Fibroblast of lung (primary cell): Measurements from ENCODE around the gene DPP4. TPM values are rescaled to one million over a fixed set of nuclear protein-coding genes. Genes with fewer than 3 reads are reported as not detected.
A peak's percentile ranks its signal among the peaks of the same experiment; 100 is the strongest.

Source experiments
- DNase-seq, 2 donors: peaks; one replicate each; pipeline versions ENCODE4 v3.0.0 to v3.0.0-alpha.2; 2010; ENCODE audit warnings: low read depth in 2 of 2
- H2AFZ ChIP-seq: 2 replicates; pipeline ENCODE4 v1.5.1; 2012; ENCODE audit warnings: low read length, control low read depth, inconsistent platforms
- H3K27ac ChIP-seq: 2 replicates; pipeline ENCODE4 v1.5.1; 2011; ENCODE audit warnings: low read length, control low read depth; ENCODE audit not compliant: insufficient read depth
- H3K27me3 ChIP-seq: 2 replicates; pipeline ENCODE4 v1.5.1; 2011; ENCODE audit warnings: mild to moderate bottlenecking, low read length; ENCODE audit not compliant: control insufficient read depth, insufficient read depth
- H3K36me3 ChIP-seq: 2 replicates; pipeline ENCODE4 v1.5.1; 2011; ENCODE audit warnings: low read length; ENCODE audit not compliant: control insufficient read depth, insufficient read depth
- H3K4me1 ChIP-seq: 2 replicates; pipeline ENCODE4 v1.5.1; 2011; ENCODE audit warnings: low read length; ENCODE audit not compliant: control insufficient read depth, insufficient read depth; ENCODE audit errors: extremely low read depth
- H3K4me2 ChIP-seq: 2 replicates; pipeline ENCODE4 v1.5.1; 2011; ENCODE audit warnings: low read length, control low read depth; ENCODE audit not compliant: insufficient read depth; ENCODE audit errors: extremely low read depth
- H3K4me3 ChIP-seq, 4 experiments: fragments of 200-600 bp in 1 of 4; sonication (generic) in 1 of 4; replicated peaks in 1 of 4; 2 replicates each; pipeline ENCODE4 v1.5.1; 2011 to 2016; ENCODE audit warnings: low read length in 4 of 4, low read depth in 3 of 4, mild to moderate bottlenecking in 3 of 4, control low read depth in 2 of 4, inconsistent platforms in 1 of 4, mixed read lengths in 1 of 4; ENCODE audit not compliant: insufficient read depth in 1 of 4; ENCODE audit errors: control extremely low read depth in 1 of 4
- H3K79me2 ChIP-seq: 2 replicates; pipeline ENCODE4 v1.5.1; 2012; ENCODE audit warnings: mild to moderate bottlenecking, low read length, inconsistent platforms; ENCODE audit not compliant: control insufficient read depth, insufficient read depth
- H3K9ac ChIP-seq: 2 replicates; pipeline ENCODE4 v1.5.1; 2011; ENCODE audit warnings: mild to moderate bottlenecking, low read length, control low read depth; ENCODE audit not compliant: insufficient read depth
- H3K9me3 ChIP-seq: 2 replicates; pipeline ENCODE4 v1.5.1; 2012; ENCODE audit warnings: low read depth, low read length; ENCODE audit not compliant: control insufficient read depth, insufficient read depth
- H4K20me1 ChIP-seq: 2 replicates; pipeline ENCODE4 v1.5.1; 2011; ENCODE audit warnings: low read length; ENCODE audit not compliant: control insufficient read depth, insufficient read depth; ENCODE audit errors: extremely low read depth
- EZH2 ChIP-seq: IDR thresholded peaks from 2 replicates; pipeline ENCODE4 v1.5.1; 2012; ENCODE audit warnings: low read length, control low read depth, mild to moderate bottlenecking; ENCODE audit errors: missing control alignments
- polyA plus RNA-seq, 2 donors: library from polyadenylated mRNA; depleted of rRNA in 1 of 2; stranded (reverse) in 1 of 2; unstranded in 1 of 2; fragments of >200 nt; gene quantifications; 2 replicates each; pipeline ENCODE4 v1.2.1, GENCODE V29; 2011 to 2012; ENCODE audit warnings: missing spikeins in 1 of 2
- total RNA-seq: library from RNA; depleted of rRNA; stranded (reverse); fragments of >200 nt; gene quantifications from 2 replicates; pipeline ENCODE4 v1.2.1, GENCODE V29; 2014
- TF ChIP-seq, protein P1 (sequence below), 2 donors: IDR thresholded peaks in 1 of 2; conservative IDR thresholded peaks in 1 of 2; 1 replicate in 1 of 2; 2 replicates in 1 of 2; pipeline ENCODE4 v1.5.1; 2011 to 2012; ENCODE audit warnings: low read length in 2 of 2, control low read depth in 1 of 2, inconsistent platforms in 1 of 2, low read depth in 1 of 2, mild to moderate bottlenecking in 1 of 2

DPP4 gene
- total and polyA plus RNA-seq, 2 donors (not counting 1 experiment from before 2014, with no cell fraction given): 58.1 to 297 TPM

- no peak for DNase-seq
- no peaks in the 10 kb centered on the region for H4K20me1 ChIP-seq
- no peak overlapping the region for H2AFZ ChIP-seq
- H3K4me3 ChIP-seq: no peak overlapping the region
- TF ChIP-seq, protein P1, sequence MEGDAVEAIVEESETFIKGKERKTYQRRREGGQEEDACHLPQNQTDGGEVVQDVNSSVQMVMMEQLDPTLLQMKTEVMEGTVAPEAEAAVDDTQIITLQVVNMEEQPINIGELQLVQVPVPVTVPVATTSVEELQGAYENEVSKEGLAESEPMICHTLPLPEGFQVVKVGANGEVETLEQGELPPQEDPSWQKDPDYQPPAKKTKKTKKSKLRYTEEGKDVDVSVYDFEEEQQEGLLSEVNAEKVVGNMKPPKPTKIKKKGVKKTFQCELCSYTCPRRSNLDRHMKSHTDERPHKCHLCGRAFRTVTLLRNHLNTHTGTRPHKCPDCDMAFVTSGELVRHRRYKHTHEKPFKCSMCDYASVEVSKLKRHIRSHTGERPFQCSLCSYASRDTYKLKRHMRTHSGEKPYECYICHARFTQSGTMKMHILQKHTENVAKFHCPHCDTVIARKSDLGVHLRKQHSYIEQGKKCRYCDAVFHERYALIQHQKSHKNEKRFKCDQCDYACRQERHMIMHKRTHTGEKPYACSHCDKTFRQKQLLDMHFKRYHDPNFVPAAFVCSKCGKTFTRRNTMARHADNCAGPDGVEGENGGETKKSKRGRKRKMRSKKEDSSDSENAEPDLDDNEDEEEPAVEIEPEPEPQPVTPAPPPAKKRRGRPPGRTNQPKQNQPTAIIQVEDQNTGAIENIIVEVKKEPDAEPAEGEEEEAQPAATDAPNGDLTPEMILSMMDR (conservative IDR thresholded peaks at IDR 0.05 in 1 of 2, IDR thresholded peaks at IDR 0.05 in 1 of 2; ENCODE audit: low read depth in 1 of 2, low read length in 2 of 2): no peak
- TF ChIP-seq EZH2: no peak
- H3K79me2 ChIP-seq: no peaks in the 10 kb centered on the region
- no peaks in the 10 kb centered on the region for H3K36me3 ChIP-seq
- H3K9me3 ChIP-seq: no peaks in the 10 kb centered on the region
- no peaks in the 10 kb centered on the region for H3K27me3 ChIP-seq
- no peak overlapping the region for H3K9ac ChIP-seq
- no peak overlapping the region for H3K27ac ChIP-seq
- H3K4me2 ChIP-seq: no peak overlapping the region
- peaks cover 2% of the 10 kb centered on the region for H3K4me1 ChIP-seq
These were observed 26.6 kb upstream of the DPP4 start for GRCh38 chr2:162100579-162100978.

DNA sequence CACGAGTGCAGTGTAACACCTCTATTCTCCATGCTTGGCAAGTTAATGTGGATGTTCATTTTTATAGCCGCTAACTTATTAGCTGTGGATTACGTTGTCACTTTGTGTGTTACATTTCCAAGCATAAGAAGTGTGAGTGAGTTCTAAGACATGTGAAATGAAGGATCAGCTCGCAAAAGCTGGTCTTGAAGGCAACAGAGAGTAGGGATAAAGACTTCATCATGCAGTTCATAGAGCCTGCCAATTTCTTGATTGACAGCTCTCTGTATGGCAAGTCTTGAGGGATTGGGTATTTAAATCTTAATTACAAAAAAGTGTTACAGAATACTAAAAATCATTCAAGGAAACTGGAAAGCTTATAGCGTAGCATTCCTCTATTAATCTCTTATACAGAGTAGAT, 25.8 kb upstream of the DPP4 start:
- Histone ChIP-seq H3K4me1 (peaks cover 2% of the 10 kb centered on the region), H3K27ac (no peak overlapping the region), H3K4me2 (no peak overlapping the region), H3K9me3 (no peaks in the 10 kb centered on the region), H3K79me2 (no peaks in the 10 kb centered on the region), H3K36me3 (no peaks in the 10 kb centered on the region), H2AFZ (no peak overlapping the region), H3K27me3 (no peaks in the 10 kb centered on the region), H4K20me1 (no peaks in the 10 kb centered on the region), H3K9ac (no peak overlapping the region), H3K4me3 (no peak overlapping the region)
- no peak for DNase-seq
- TF ChIP-seq, protein P1 (conservative IDR thresholded peaks at IDR 0.05 in 1 of 2, IDR thresholded peaks at IDR 0.05 in 1 of 2; ENCODE audit: low read depth in 1 of 2, low read length in 2 of 2): no peak
- TF ChIP-seq EZH2: no peak

DNA sequence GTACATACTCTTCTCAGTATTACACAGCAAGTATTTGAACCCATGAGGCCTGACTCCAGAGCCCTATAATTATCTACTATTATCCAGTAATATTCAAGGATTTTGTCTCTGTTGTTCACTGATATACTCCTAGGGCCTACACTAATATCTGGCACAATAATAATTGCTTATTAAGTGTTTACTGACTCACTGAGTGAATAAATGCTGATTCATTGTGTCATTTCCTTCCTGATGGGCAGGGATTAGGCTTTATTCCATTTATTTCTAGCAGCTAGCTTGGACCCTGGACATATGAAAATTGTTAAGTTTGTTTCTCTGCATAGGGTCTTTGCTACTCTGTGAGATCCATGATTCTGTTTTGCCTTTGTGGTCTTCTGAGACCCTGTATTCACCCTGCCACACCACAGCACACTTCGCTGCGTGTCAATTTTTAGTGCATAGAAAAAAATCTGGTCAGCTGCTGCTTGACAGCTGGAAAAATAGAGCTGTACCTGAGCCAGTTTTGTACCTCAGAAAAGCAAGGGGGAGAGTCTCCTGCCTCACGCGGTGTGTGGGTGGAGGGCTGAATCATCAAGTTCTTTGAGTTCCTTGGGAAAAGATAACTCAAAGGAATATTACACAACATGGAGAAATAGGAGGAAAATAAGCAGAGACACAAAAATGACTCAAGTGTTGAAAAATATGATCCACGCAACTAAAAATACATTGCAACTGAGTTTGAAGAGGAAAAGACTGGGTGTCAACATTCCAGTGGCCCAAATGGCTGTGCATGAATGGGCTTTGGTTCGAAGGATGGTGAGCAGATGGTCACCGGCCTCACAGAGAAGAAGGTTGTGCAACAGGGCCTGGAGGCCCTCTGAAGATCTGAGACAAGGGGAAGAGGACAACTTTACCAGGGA, 18.9 kb upstream of the DPP4 start:
- TF ChIP-seq EZH2: no peak
- TF ChIP-seq, protein P1 (conservative IDR thresholded peaks at IDR 0.05 in 1 of 2, IDR thresholded peaks at IDR 0.05 in 1 of 2; ENCODE audit: low read depth in 1 of 2, low read length in 2 of 2): no peak
- H4K20me1 ChIP-seq: no peaks in the 10 kb centered on the region
- H3K79me2 ChIP-seq: no peaks in the 10 kb centered on the region
- H3K4me2 ChIP-seq: peak overlapping the region; percentile 18
- peak; percentile 90 to 97 for DNase-seq
- no peak overlapping the region for H3K4me3 ChIP-seq
- H3K27me3 ChIP-seq: no peaks in the 10 kb centered on the region
- H3K9me3 ChIP-seq: no peaks in the 10 kb centered on the region
- H2AFZ ChIP-seq: no peak overlapping the region
- no peaks in the 10 kb centered on the region for H3K36me3 ChIP-seq
- no peak overlapping the region for H3K9ac ChIP-seq
- peak overlapping the region; percentile 89 for H3K27ac ChIP-seq
- H3K4me1 ChIP-seq: peaks cover 28% of the 10 kb centered on the region
